ENCODE results near the gene TMEM117. TPM values are rescaled to one million over a fixed set of nuclear protein-coding genes. Genes with fewer than 3 reads are reported as not detected.

TMEM117 gene
- total and polyA plus RNA-seq, 8 donors = 1.9 to 52.5 (median 8.0) TPM

DNA sequence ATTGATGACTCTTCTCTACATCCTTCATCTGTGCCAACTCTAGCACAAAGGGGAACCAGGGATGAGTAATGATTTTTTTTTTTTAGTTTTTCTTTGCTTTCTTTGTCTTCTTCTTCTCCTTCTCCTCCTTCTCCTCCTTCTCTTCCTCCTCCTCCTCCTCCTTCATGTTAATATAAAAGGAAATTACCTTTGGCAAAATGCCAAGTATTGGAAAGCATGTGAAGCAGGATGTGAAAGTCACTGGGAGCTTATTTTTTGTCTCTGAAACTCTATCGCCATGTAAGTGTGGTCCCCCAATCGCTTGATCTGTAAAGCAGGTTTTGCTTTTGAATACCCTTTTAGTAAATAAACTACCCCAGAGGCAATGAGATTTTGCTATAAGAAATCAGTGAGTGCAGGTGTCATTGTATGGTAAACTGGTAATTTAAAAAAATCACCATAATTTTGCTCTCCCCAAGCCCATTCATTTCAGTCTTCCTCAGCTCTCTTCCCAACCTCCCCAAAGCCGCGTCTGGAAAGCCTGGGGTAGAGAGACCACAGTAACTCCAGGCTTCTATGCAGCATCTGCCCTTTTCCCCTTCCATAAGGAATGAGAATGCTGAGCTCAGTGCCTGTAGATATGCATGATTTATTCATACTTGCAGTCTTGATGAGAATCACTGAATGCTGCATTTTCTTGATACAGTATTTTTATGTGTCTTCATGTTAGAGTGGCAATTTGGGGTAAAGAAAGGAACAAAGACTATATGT is 388.7 kb downstream of the TMEM117 start:
- Histone ChIP-seq H3K36me3 (no peaks in the 10 kb centered on the region), H3K4me3 (no peak overlapping the region), H3K4me1 (no peaks in the 10 kb centered on the region), H3K27ac (no peak overlapping the region), H3K9me3 (no peaks in the 10 kb centered on the region), H3K27me3 (no peaks in the 10 kb centered on the region)
- no peak for DNase-seq
- intact Hi-C loops (cut with DNase I; ENCODE audit: low total_unique reads) = no loop called here
- WGBS, 5 donors = 79 to 90% (median 87%) methylated on average over 4 of the region's 4 CpGs
- TF ChIP-seq, protein P1, sequence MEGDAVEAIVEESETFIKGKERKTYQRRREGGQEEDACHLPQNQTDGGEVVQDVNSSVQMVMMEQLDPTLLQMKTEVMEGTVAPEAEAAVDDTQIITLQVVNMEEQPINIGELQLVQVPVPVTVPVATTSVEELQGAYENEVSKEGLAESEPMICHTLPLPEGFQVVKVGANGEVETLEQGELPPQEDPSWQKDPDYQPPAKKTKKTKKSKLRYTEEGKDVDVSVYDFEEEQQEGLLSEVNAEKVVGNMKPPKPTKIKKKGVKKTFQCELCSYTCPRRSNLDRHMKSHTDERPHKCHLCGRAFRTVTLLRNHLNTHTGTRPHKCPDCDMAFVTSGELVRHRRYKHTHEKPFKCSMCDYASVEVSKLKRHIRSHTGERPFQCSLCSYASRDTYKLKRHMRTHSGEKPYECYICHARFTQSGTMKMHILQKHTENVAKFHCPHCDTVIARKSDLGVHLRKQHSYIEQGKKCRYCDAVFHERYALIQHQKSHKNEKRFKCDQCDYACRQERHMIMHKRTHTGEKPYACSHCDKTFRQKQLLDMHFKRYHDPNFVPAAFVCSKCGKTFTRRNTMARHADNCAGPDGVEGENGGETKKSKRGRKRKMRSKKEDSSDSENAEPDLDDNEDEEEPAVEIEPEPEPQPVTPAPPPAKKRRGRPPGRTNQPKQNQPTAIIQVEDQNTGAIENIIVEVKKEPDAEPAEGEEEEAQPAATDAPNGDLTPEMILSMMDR (IDR thresholded peaks at IDR 0.05) = no peak
- TF ChIP-seq POLR2AphosphoS5 (IDR thresholded peaks at IDR 0.05) = no peak
- no peak for TF ChIP-seq POLR2A (IDR thresholded peaks at IDR 0.05)

DNA sequence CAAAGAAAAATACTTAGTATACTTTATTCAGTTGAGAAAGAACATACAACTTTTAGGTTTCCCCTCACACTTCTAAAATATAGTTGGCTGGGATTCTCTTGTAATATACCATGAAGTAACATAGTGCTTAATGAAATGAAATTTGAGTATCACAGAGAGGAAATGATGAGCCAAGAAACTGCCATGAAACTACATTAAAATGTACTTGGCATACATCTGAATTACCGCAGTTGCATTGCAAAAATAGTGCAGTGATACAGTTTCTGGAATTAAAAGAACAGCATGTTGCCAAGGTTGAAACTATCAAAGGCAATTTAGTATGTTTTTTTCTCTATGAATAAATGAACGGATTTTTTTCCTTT is 389.2 kb downstream of the TMEM117 start:
- TF ChIP-seq POLR2AphosphoS5 (IDR thresholded peaks at IDR 0.05) (no peak), POLR2A (IDR thresholded peaks at IDR 0.05) (no peak), EP300 (IDR thresholded peaks at IDR 0.05) (no peak)
- TF ChIP-seq, protein P1 (IDR thresholded peaks at IDR 0.05) = no peak
- DNase-seq = peak in 1 of 2 donors; percentile 26
- H3K27me3 ChIP-seq = no peaks in the 10 kb centered on the region
- H3K36me3 ChIP-seq = no peaks in the 10 kb centered on the region
- H3K9me3 ChIP-seq = no peaks in the 10 kb centered on the region
- H3K4me3 ChIP-seq = no peak overlapping the region
- intact Hi-C loops (cut with DNase I; ENCODE audit: low total_unique reads) = no loop called here
- H3K4me1 ChIP-seq = no peaks in the 10 kb centered on the region
- no peak overlapping the region for H3K27ac ChIP-seq
- WGBS, 5 donors = 63 to 92% (median 81%) methylated on average over 2 of the region's 2 CpGs

DNA sequence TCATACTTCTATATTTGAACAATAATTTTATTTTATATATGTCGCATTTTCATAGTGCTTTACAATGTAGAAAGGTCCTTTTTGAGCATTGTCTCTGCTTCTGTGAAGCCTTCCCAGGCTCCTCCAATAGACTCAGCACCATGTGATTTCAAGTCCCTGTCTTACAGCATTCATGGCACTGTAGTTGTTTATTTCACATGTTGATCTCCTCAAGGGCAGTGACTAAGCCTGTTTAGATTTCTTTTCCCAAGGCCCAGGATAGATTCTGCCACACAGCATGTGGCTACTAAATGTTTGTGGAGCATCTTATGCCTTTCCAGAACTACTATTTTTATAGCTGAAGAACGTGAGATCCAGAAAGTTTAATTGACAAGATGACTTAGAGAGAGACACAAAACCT is 391.7 kb downstream of the TMEM117 start:
- intact Hi-C loops (cut with DNase I; ENCODE audit: low total_unique reads) = no loop called here
- no peaks in the 10 kb centered on the region for H3K27me3 ChIP-seq
- H3K4me3 ChIP-seq = no peak overlapping the region
- no peak overlapping the region for H3K27ac ChIP-seq
- H3K9me3 ChIP-seq = no peaks in the 10 kb centered on the region
- WGBS, 5 donors = 68 to 87% (median 78%) methylated on average over 2 of the region's 2 CpGs
- no peaks in the 10 kb centered on the region for H3K36me3 ChIP-seq
- DNase-seq = no peak
- TF ChIP-seq POLR2A (IDR thresholded peaks at IDR 0.05) (no peak), EP300 (IDR thresholded peaks at IDR 0.05) (no peak), POLR2AphosphoS5 (IDR thresholded peaks at IDR 0.05) (no peak)
- TF ChIP-seq, protein P1 (IDR thresholded peaks at IDR 0.05) = no peak
- no peaks in the 10 kb centered on the region for H3K4me1 ChIP-seq

GRCh38 chr12:44229846-44230245 is 394.0 kb downstream of the TMEM117 start:
- DNase-seq = no peak
- intact Hi-C loops (cut with DNase I; ENCODE audit: low total_unique reads) = no loop called here
- H3K4me1 ChIP-seq = no peaks in the 10 kb centered on the region
- no peak overlapping the region for H3K27ac ChIP-seq
- H3K4me3 ChIP-seq = no peak overlapping the region
- H3K36me3 ChIP-seq = no peaks in the 10 kb centered on the region
- TF ChIP-seq, protein P1 (IDR thresholded peaks at IDR 0.05) = no peak
- TF ChIP-seq POLR2AphosphoS5 (IDR thresholded peaks at IDR 0.05) (no peak), EP300 (IDR thresholded peaks at IDR 0.05) (no peak), POLR2A (IDR thresholded peaks at IDR 0.05) (no peak)
- H3K9me3 ChIP-seq = no peaks in the 10 kb centered on the region
- H3K27me3 ChIP-seq = no peaks in the 10 kb centered on the region
- WGBS, 5 donors = 72 to 81% (median 79%) methylated on average over 4 of the region's 4 CpGs

Measured in stomach (tissue), 9 donors.